Transverse colon (tissue), 4 donors: ENCODE measurements around the gene POU3F1. TPM values are rescaled to one million over a fixed set of nuclear protein-coding genes. Genes with fewer than 3 reads are reported as not detected.

Experiments
- DNase-seq: peaks from one replicate; pipeline ENCODE4 v3.0.0-alpha.2; 2019
- H3K27ac ChIP-seq, 4 donors: fragments of 200-600 bp; sonication (generic); 2 replicates each; pipeline ENCODE4 v1.5.1; 2016 to 2018; ENCODE audit warnings: inconsistent platforms in 4 of 4
- H3K27me3 ChIP-seq: fragments of 200-600 bp; sonication (generic); 2 replicates; pipeline ENCODE4 v1.5.1; 2017; ENCODE audit warnings: inconsistent platforms
- H3K36me3 ChIP-seq, 4 donors: fragments of 200-600 bp; sonication (generic); 2 replicates each; pipeline ENCODE4 v1.5.1; 2017 to 2019; ENCODE audit warnings: inconsistent platforms in 4 of 4
- H3K4me1 ChIP-seq, 4 donors: fragments of 200-600 bp; sonication (generic); 2 replicates each; pipeline ENCODE4 v1.5.1; 2017 to 2020; ENCODE audit warnings: inconsistent platforms in 4 of 4
- H3K4me3 ChIP-seq, 4 donors: fragments of 200-600 bp; sonication (generic); 1 replicate in 1 of 4; 2 replicates in 3 of 4; pipeline versions ENCODE4 v1.5.1 to v1.6.1; 2017 to 2019; ENCODE audit warnings: inconsistent platforms in 4 of 4
- H3K9me3 ChIP-seq, 2 donors: fragments of 200-600 bp; sonication (generic); 2 replicates each; pipeline ENCODE4 v1.5.1; 2017 to 2019; ENCODE audit warnings: inconsistent platforms in 2 of 2
- EP300 ChIP-seq: sonication (generic); formaldehyde crosslinking; IDR thresholded peaks from one replicate; pipeline ENCODE4 v1.6.1; 2017; ENCODE audit warnings: antibody characterized with exemption, low read depth
- POLR2A ChIP-seq: fragments of 450-650 bp; IDR thresholded peaks from one replicate; pipeline ENCODE4 v1.6.1; 2016; ENCODE audit warnings: antibody characterized with exemption, mild to moderate bottlenecking, moderate library complexity
- POLR2AphosphoS5 ChIP-seq, 3 donors: sonication (generic); formaldehyde crosslinking; IDR thresholded peaks; one replicate each; pipeline ENCODE4 v1.6.1; 2016; ENCODE audit warnings: antibody characterized with exemption in 3 of 3
- WGBS, 2 donors: methylation state at CpG; one replicate each; pipeline ENCODE4 v1.1.5; 2018; ENCODE audit warnings: low coverage in 1 of 2; 5-methylcytosine and 5-hydroxymethylcytosine counted together
- in situ Hi-C, 4 donors: fragments of 200-750 bp; cut with MboI; loops; one replicate each; pipeline versions ENCODE4 v1.15.0 to v1.15.1; 2017; ENCODE audit warnings: low sequenced_read_pairs in 3 of 4, low pct_ligation_motif_present in 1 of 4, low pct_unique_long_range_greater_than_20kb in 1 of 4
- intact Hi-C: fragments of 100-400 bp; cut with DNase I; formaldehyde crosslinking; loops from one replicate; pipeline ENCODE4 v1.15.1; 2023; ENCODE audit warnings: low total_unique reads
- total RNA-seq, 4 donors: library from RNA; depleted of rRNA; stranded (reverse); fragments of >200 nt; gene quantifications; one replicate each; pipeline ENCODE4 v1.1.0, GENCODE V29; 2016
- TF ChIP-seq, protein P1 (sequence below), 5 experiments: fragments of 200-600 bp in 3 of 5; fragments of 450-650 bp in 2 of 5; sonication (generic) in 3 of 5; IDR thresholded peaks; 1 replicate in 2 of 5; 2 replicates in 3 of 5; pipeline ENCODE4 v1.5.1; 2016 to 2017; ENCODE audit warnings: antibody characterized with exemption in 5 of 5, inconsistent platforms in 3 of 5, mild to moderate bottlenecking in 2 of 5, moderate library complexity in 1 of 5

Gene POU3F1
- total RNA-seq, 4 donors from 2014 or later = not detected

DNA sequence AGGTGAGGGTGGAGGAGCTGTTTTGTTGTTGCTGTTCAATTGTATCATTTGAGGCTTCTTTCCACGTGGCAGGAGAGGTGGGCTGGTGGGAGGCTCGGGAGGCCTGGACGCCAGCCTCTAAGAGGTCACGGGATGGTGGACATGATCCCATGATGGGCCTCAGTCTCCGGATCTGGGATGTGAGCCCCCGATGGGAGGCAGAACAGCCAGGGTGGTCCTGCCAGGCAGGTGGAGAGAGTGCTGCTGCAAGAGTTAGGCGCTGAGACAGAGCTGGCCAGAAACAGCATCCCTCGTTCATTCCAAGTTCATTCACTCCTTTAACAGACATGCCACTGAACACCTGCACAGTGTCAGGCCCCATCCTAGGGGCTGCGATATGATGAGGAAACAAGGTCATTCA, 41.1 kb upstream of the POU3F1 start:
- whole genome bisulfite sequencing, 2 donors = 80% methylated on average over 1 to 9 of the region's 9 CpGs
- no peaks in the 10 kb centered on the region for H3K36me3 ChIP-seq

DNA sequence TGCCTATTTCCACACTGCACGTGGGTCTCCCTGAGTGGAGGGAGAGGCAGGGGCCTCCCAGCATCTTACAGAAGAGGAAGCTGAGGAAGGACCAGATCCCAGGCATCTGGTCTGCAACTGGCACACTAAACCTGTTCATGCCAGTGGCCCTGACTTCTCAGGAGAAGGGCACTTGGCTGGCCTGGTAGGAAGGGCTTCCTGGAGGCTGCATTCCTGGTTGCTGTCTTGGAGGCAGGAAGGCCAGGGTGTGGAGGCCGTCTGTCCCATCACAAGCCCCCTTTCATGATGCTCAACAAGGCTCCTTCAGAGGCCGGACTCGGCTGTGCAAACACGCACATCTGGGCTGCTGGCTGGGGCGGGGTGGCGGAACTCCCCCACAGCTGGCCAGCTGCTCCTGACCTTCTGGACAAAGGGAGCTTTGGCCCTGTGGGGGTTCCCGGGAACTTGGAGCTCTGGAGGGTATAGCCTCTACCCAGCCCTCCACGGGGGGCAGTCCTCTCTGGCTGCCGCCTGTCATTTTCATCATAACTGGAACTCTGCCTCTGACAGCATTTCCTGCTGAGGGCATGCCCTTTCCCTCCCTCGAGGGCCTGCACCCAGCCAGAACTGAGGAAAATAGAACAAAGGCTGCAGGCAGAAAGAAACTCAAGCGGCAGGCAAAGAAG, 39.2 kb upstream of the POU3F1 start:
- in situ Hi-C loops = no loop called here
- no peaks in the 10 kb centered on the region for H3K36me3 ChIP-seq
- intact Hi-C loops = no loop called here
- H3K4me1 ChIP-seq = no peaks in the 10 kb centered on the region
- H3K27ac ChIP-seq = no peak overlapping the region
- H3K4me3 ChIP-seq = no peak overlapping the region
- DNase-seq = no peak
- 40 to 61% methylated on average over 1 to 12 of the region's 12 CpGs for WGBS, 2 donors
- H3K9me3 ChIP-seq = no peaks in the 10 kb centered on the region
- H3K27me3 ChIP-seq = peaks cover 2% of the 10 kb centered on the region
- TF ChIP-seq, protein P1, sequence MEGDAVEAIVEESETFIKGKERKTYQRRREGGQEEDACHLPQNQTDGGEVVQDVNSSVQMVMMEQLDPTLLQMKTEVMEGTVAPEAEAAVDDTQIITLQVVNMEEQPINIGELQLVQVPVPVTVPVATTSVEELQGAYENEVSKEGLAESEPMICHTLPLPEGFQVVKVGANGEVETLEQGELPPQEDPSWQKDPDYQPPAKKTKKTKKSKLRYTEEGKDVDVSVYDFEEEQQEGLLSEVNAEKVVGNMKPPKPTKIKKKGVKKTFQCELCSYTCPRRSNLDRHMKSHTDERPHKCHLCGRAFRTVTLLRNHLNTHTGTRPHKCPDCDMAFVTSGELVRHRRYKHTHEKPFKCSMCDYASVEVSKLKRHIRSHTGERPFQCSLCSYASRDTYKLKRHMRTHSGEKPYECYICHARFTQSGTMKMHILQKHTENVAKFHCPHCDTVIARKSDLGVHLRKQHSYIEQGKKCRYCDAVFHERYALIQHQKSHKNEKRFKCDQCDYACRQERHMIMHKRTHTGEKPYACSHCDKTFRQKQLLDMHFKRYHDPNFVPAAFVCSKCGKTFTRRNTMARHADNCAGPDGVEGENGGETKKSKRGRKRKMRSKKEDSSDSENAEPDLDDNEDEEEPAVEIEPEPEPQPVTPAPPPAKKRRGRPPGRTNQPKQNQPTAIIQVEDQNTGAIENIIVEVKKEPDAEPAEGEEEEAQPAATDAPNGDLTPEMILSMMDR (IDR thresholded peaks at IDR 0.05) = no peak
- TF ChIP-seq POLR2AphosphoS5 (IDR thresholded peaks at IDR 0.05) (no peak), EP300 (no peak), POLR2A (no peak)

More for the DNA sequence above, 41.1 kb upstream of the POU3F1 start:
- no peak overlapping the region for H3K27ac ChIP-seq
- H3K4me1 ChIP-seq = no peaks in the 10 kb centered on the region
- in situ Hi-C loops = no loop called here
- intact Hi-C loops = no loop called here
- no peaks in the 10 kb centered on the region for H3K9me3 ChIP-seq
- no peak overlapping the region for H3K4me3 ChIP-seq
- H3K27me3 ChIP-seq = peaks cover 12% of the 10 kb centered on the region
- TF ChIP-seq EP300 (no peak), POLR2AphosphoS5 (IDR thresholded peaks at IDR 0.05) (no peak), POLR2A (no peak)
- TF ChIP-seq, protein P1 (IDR thresholded peaks at IDR 0.05) = no peak
- no peak for DNase-seq

DNA sequence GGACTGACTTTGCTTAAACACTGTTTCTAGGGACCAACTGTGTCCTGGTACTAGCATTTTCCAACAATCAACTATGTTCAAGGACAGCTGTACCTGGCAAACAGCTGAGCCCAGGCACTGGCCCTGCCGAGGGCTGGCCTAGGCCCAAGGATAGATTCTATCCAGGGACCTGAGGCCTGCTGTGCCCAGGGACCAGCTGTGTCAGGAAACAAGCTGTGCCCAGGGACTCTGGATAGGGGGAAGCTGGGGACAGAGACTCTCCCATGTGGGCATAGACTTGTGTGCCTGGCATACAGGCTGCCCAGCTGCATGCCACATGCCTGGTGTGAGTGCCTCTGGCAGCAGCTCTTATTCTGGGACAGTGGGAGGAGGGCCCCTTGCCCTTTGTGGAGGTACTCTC, 38.1 kb upstream of the POU3F1 start:
- Histone ChIP-seq H3K36me3 (no peaks in the 10 kb centered on the region), H3K27ac (no peak overlapping the region), H3K4me1 (no peaks in the 10 kb centered on the region), H3K27me3 (no peaks in the 10 kb centered on the region), H3K9me3 (no peaks in the 10 kb centered on the region), H3K4me3 (no peak overlapping the region)
- in situ Hi-C loops (no loop called here), intact Hi-C loops (no loop called here)
- no peak for DNase-seq
- 53% methylated on average over 1 of the region's 1 CpG; no CpG with 5 or more reads in 1 of the 2 donors for WGBS, 2 donors
- TF ChIP-seq POLR2AphosphoS5 (IDR thresholded peaks at IDR 0.05) = no peak
- no peak for TF ChIP-seq EP300
- TF ChIP-seq POLR2A = no peak
- TF ChIP-seq, protein P1 (IDR thresholded peaks at IDR 0.05) = no peak

DNA sequence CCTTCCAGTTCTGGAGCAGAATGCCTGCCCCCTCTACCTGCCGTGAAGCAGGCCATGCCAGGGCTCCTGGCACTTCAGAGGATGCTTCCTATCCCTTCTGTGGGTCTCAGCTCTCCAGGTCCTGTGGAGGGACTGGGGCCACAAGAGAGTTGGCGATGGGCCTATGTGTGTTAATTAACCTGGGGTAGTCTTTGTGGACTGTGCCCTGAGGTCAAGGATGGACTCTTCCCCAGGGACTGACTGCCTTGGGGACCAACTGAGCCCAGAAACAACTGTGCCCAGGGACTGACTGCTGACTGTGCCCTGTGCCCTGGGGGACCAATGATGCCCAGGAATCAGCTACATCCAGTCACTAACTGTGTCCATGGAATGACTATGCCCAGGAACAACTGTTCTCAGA, 37.5 kb upstream of the POU3F1 start:
- 88% methylated on average over 2 of the region's 2 CpGs; no CpG with 5 or more reads in 1 of the 2 donors for WGBS, 2 donors
- DNase-seq = no peak
- H3K4me3 ChIP-seq = no peak overlapping the region
- intact Hi-C loops = no loop called here
- no peaks in the 10 kb centered on the region for H3K9me3 ChIP-seq
- no peaks in the 10 kb centered on the region for H3K27me3 ChIP-seq
- TF ChIP-seq, protein P1 (IDR thresholded peaks at IDR 0.05) = no peak
- TF ChIP-seq EP300 = no peak
- TF ChIP-seq POLR2AphosphoS5 (IDR thresholded peaks at IDR 0.05) = no peak
- no peak for TF ChIP-seq POLR2A
- no peaks in the 10 kb centered on the region for H3K36me3 ChIP-seq
- in situ Hi-C loops = no loop called here
- H3K27ac ChIP-seq = no peak overlapping the region
- H3K4me1 ChIP-seq = no peaks in the 10 kb centered on the region
